Stomach (tissue), 9 donors: ENCODE data around the gene CTRB2. TPM values are rescaled to one million over a fixed set of nuclear protein-coding genes. Genes with fewer than 3 reads are reported as not detected.

Experiments
- DNase-seq, 2 donors: peaks; one replicate each; pipeline versions ENCODE4 v3.0.0 to v3.0.0-alpha.2; 2013 to 2019
- H3K27ac ChIP-seq, 5 donors: fragments of 200-600 bp in 4 of 5; sonication (generic) in 4 of 5; one replicate each; pipeline ENCODE4 v1.5.1; 2013 to 2019; ENCODE audit warnings: mild to moderate bottlenecking in 1 of 5, moderate library complexity in 1 of 5
- H3K27me3 ChIP-seq, 3 donors: fragments of 200-600 bp; sonication (generic); one replicate each; pipeline ENCODE4 v1.5.1; 2017 to 2019; ENCODE audit warnings: mixed run types in 1 of 3
- H3K36me3 ChIP-seq, 4 donors: fragments of 200-600 bp; sonication (generic); 1 replicate in 3 of 4; 2 replicates in 1 of 4; pipeline ENCODE4 v1.5.1; 2016 to 2019
- H3K4me1 ChIP-seq, 4 donors: fragments of 200-600 bp; sonication (generic); one replicate each; pipeline ENCODE4 v1.5.1; 2016 to 2019
- H3K4me3 ChIP-seq, 4 donors: fragments of 200-600 bp; sonication (generic) in 3 of 4; one replicate each; pipeline ENCODE4 v1.5.1; 2016 to 2019; ENCODE audit warnings: mild to moderate bottlenecking in 1 of 4
- H3K9me3 ChIP-seq, 4 donors: fragments of 200-600 bp; sonication (generic); one replicate each; pipeline ENCODE4 v1.5.1; 2016 to 2019
- EP300 ChIP-seq: sonication (generic); formaldehyde crosslinking; IDR thresholded peaks from one replicate; pipeline ENCODE4 v1.6.1; 2017; ENCODE audit warnings: antibody characterized with exemption
- POLR2A ChIP-seq, 4 donors: fragments of 450-650 bp; IDR thresholded peaks; one replicate each; pipeline ENCODE4 v1.6.1; 2016; ENCODE audit warnings: antibody characterized with exemption in 4 of 4, control low read depth in 2 of 4, mild to moderate bottlenecking in 1 of 4, moderate library complexity in 1 of 4
- POLR2AphosphoS5 ChIP-seq, 3 donors: sonication (generic); formaldehyde crosslinking; IDR thresholded peaks; one replicate each; pipeline ENCODE4 v1.6.1; 2016; ENCODE audit warnings: antibody characterized with exemption in 3 of 3
- WGBS, 5 donors: extraction: QIAGEN DNeasy Blood & Tissue Kit in 3 of 5; methylation state at CpG; one replicate each; pipeline versions ENCODE4 v1.1.5 to v1.1.7; 2013 to 2018; 5-methylcytosine and 5-hydroxymethylcytosine counted together
- intact Hi-C: fragments of 100-400 bp; cut with DNase I; formaldehyde crosslinking; loops from one replicate; pipeline ENCODE4 v1.15.1; 2023; ENCODE audit warnings: low total_unique reads
- polyA plus RNA-seq, 3 donors: library from polyadenylated mRNA; stranded (reverse); fragments of 200-250 nt; gene quantifications; one replicate each; pipeline ENCODE4 v1.2.3, GENCODE V29; 2013
- total RNA-seq, 5 donors: library from RNA; depleted of rRNA; stranded (reverse); fragments of >200 nt; gene quantifications; one replicate each; pipeline versions ENCODE4 v1.1.0 to v1.2.3, GENCODE V29; 2014 to 2016
- TF ChIP-seq, protein P1 (sequence below), 7 experiments: fragments of 450-650 bp in 4 of 7; fragments of 200-600 bp in 3 of 7; sonication (generic) in 3 of 7; IDR thresholded peaks; one replicate each; pipeline ENCODE4 v1.5.1; 2016 to 2019; ENCODE audit warnings: antibody characterized with exemption in 7 of 7, control low read depth in 2 of 7, mild to moderate bottlenecking in 1 of 7
- donor health status: healthy with polysubstance abuse.
- donor health status: Bipolar disorder and iron deficiency.
- donor health status: healthy.

Gene CTRB2
- total and polyA plus RNA-seq, 8 donors: 2.7 to 26.6 (median 4.0) TPM; not detected in 5

DNA sequence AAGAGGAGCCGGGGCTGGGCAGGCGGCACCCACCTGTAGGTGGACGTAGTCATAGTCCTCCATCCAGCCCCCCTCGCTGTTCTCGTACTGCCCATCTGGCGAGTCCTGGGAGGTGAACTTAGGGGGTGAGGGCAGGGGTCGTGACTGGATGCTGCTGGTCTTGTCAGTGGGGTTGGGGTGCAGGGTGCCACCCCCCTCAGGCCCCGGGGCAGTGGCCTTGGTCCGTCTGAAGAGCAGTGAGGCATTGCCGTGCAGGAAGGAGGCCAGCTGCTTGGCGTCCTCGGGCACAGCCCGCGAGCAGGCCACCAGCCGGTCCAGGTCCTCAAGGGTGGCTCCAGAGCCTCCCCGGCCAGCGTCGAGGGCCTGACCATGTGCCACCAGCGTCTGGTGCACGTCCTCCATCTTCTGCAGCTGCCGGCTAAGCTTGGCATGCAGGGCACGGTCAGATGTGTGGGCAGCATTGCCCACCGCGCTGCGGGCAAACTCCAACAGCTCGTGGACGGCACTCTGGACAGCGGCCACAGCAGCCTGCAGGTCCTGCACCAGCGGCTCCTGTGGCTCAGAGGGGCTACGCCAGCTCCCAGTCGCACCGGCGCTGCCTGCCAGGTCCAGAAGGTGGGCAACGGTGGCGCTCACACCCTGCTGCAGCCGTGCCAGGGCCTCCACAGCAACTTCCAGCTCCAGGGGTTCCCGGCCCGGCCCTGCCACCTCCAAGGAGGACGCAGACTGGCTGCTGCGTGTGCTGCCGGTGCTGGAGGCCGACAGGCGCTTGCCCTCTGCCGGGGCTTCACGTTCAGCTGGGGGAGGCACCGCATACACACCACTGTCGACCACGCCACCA lies 28.1 kb upstream of the CTRB2 start:
- H3K27ac ChIP-seq: peak overlapping the region; percentile 34 to 77 (median 53)
- WGBS, 5 donors: 70 to 80% (median 77%) methylated on average over 27 to 48 of the region's 48 CpGs
- no peaks in the 10 kb centered on the region for H3K27me3 ChIP-seq
- no peaks in the 10 kb centered on the region for H3K9me3 ChIP-seq
- H3K36me3 ChIP-seq: peaks cover 22 to 90% (median 72%) of the 10 kb centered on the region in 4 donors
- no peak for DNase-seq
- H3K4me3 ChIP-seq: no peak overlapping the region
- intact Hi-C loops: loop anchor here (10.0 kb wide), 1 partner anchor 160 kb away; no protein-coding TSS in a partner anchor
- H3K4me1 ChIP-seq: peaks cover 35 to 65% (median 49%) of the 10 kb centered on the region in 4 donors
- no peak for TF ChIP-seq POLR2AphosphoS5 (IDR thresholded peaks at IDR 0.05)
- TF ChIP-seq, protein P1, sequence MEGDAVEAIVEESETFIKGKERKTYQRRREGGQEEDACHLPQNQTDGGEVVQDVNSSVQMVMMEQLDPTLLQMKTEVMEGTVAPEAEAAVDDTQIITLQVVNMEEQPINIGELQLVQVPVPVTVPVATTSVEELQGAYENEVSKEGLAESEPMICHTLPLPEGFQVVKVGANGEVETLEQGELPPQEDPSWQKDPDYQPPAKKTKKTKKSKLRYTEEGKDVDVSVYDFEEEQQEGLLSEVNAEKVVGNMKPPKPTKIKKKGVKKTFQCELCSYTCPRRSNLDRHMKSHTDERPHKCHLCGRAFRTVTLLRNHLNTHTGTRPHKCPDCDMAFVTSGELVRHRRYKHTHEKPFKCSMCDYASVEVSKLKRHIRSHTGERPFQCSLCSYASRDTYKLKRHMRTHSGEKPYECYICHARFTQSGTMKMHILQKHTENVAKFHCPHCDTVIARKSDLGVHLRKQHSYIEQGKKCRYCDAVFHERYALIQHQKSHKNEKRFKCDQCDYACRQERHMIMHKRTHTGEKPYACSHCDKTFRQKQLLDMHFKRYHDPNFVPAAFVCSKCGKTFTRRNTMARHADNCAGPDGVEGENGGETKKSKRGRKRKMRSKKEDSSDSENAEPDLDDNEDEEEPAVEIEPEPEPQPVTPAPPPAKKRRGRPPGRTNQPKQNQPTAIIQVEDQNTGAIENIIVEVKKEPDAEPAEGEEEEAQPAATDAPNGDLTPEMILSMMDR (IDR thresholded peaks at IDR 0.05): no peak
- no peak for TF ChIP-seq POLR2A (IDR thresholded peaks at IDR 0.05)
- TF ChIP-seq EP300: no peak

DNA sequence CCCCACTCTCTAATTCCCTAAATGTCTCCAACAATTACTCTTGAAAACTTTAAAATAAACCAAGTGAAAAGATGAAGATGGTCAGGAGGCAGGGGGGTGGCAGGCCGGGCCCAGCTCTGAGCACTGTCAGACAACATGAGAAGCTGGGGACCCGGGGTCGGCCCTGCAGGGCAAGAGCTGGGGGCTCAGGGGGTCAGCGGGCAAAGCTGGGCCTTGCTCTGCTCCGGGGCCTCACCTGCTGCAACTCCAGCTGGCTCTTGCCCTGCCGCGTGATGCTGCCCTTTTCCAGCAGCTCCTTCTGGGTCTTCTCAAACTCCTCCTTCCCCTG lies 26.6 kb upstream of the CTRB2 start:
- Histone ChIP-seq H3K27me3 (no peaks in the 10 kb centered on the region), H3K36me3 (peaks cover 34 to 93% (median 83%) of the 10 kb centered on the region in 4 donors), H3K4me1 (peaks cover 20 to 50% (median 34%) of the 10 kb centered on the region in 4 donors), H3K4me3 (peak overlapping the region in 1 of 4 donors; percentile 15), H3K27ac (peak overlapping the region in 4 of 5 donors; percentile 38 to 77 (median 60)), H3K9me3 (no peaks in the 10 kb centered on the region)
- DNase-seq: no peak
- TF ChIP-seq POLR2AphosphoS5 (IDR thresholded peaks at IDR 0.05) (no peak), EP300 (no peak), POLR2A (IDR thresholded peaks at IDR 0.05) (no peak)
- TF ChIP-seq, protein P1 (IDR thresholded peaks at IDR 0.05): no peak
- intact Hi-C loops: loop anchor here (10.0 kb wide), 1 partner anchor 161 kb away; no protein-coding TSS in a partner anchor
- WGBS, 5 donors: 50 to 77% (median 56%) methylated on average over 4 to 7 of the region's 7 CpGs

- intact Hi-C loops: loop anchor here (10.0 kb wide), 1 partner anchor 163 kb away; no protein-coding TSS in a partner anchor
- no peaks in the 10 kb centered on the region for H3K9me3 ChIP-seq
- no peak for TF ChIP-seq POLR2A (IDR thresholded peaks at IDR 0.05)
- TF ChIP-seq POLR2AphosphoS5 (IDR thresholded peaks at IDR 0.05): no peak
- no peak for TF ChIP-seq EP300
- TF ChIP-seq, protein P1 (IDR thresholded peaks at IDR 0.05): no peak
- H3K27ac ChIP-seq: no peak overlapping the region
- peaks cover 31 to 90% (median 84%) of the 10 kb centered on the region in 4 donors for H3K36me3 ChIP-seq
- no peak overlapping the region for H3K4me3 ChIP-seq
- DNase-seq: no peak
- peaks cover 8 to 31% (median 18%) of the 10 kb centered on the region in 4 donors for H3K4me1 ChIP-seq
- peaks cover 0 to 6% (median 0%) of the 10 kb centered on the region in 3 donors for H3K27me3 ChIP-seq
- 78 to 93% (median 89%) methylated on average over 10 to 11 of the region's 11 CpGs for WGBS, 5 donors
Observed at GRCh38 chr16:75231570-75231969, 24.6 kb upstream of the CTRB2 start.

- peaks cover 30 to 80% (median 74%) of the 10 kb centered on the region in 4 donors for H3K36me3 ChIP-seq
- no peak overlapping the region for H3K27ac ChIP-seq
- TF ChIP-seq EP300 (no peak), POLR2AphosphoS5 (IDR thresholded peaks at IDR 0.05) (no peak), POLR2A (IDR thresholded peaks at IDR 0.05) (no peak)
- TF ChIP-seq, protein P1 (IDR thresholded peaks at IDR 0.05): no peak
- no peaks in the 10 kb centered on the region for H3K9me3 ChIP-seq
- H3K4me1 ChIP-seq: peaks cover 8 to 34% (median 18%) of the 10 kb centered on the region in 4 donors
- WGBS, 5 donors: 75 to 85% (median 79%) methylated on average over 9 of the region's 9 CpGs
- peaks cover 0 to 6% (median 0%) of the 10 kb centered on the region in 3 donors for H3K27me3 ChIP-seq
- intact Hi-C loops: loop anchor here (10.0 kb wide), 1 partner anchor 164 kb away; no protein-coding TSS in a partner anchor
- H3K4me3 ChIP-seq: no peak overlapping the region
- DNase-seq: no peak
Observed at GRCh38 chr16:75230471-75231110, 23.6 kb upstream of the CTRB2 start.
